Activated CD4-positive, alpha-beta T cell treated with anti-CD3 and anti-CD28 coated beads for 36 hours (primary cell): Measurements from ENCODE around the gene CACNG7. TPM values are rescaled to one million over a fixed set of nuclear protein-coding genes. Genes with fewer than 3 reads are reported as not detected.
A peak's percentile ranks its signal among the peaks of the same experiment; 100 is the strongest.

Experiments
- ATAC-seq: fragments of 200-7000 bp; cut with Tn5 transposase; one replicate; pipeline ENCODE4 v1.10.0; 2021; ENCODE audit warnings: mild to moderate bottlenecking, moderate library complexity
- CTCF ChIA-PET: fragments of 350-600 bp; sonication (Branson Sonifier 250); formaldehyde crosslinking; loops from one replicate; lab custom pipeline; 2021; ENCODE audit warnings: antibody characterized with exemption; lab: Charles Lee
- POLR2A ChIA-PET: fragments of 350-600 bp; sonication (Branson Sonifier 250); formaldehyde crosslinking; loops from one replicate; lab custom pipeline; 2021; ENCODE audit warnings: antibody characterized with exemption, inconsistent platforms; lab: Charles Lee
- DNase-seq: peaks from one replicate; pipeline ENCODE4 v3.0.0-alpha.2; 2020
- H3K27ac Mint-ChIP-seq: one replicate; pipeline ENCODE4 v1.8.0; 2021; ENCODE audit warnings: mixed read lengths
- H3K27me3 Mint-ChIP-seq: one replicate; pipeline ENCODE4 v1.8.0; 2021; ENCODE audit warnings: mixed read lengths
- H3K36me3 Mint-ChIP-seq: one replicate; pipeline ENCODE4 v1.8.0; 2021; ENCODE audit warnings: low read depth, mixed read lengths
- H3K4me1 Mint-ChIP-seq: one replicate; pipeline ENCODE4 v1.8.0; 2021; ENCODE audit warnings: mixed read lengths
- H3K4me3 Mint-ChIP-seq: one replicate; pipeline ENCODE4 v1.8.0; 2021; ENCODE audit warnings: mild to moderate bottlenecking, moderate library complexity, mixed read lengths
- H3K9me3 Mint-ChIP-seq: one replicate; pipeline ENCODE4 v1.8.0; 2021; ENCODE audit warnings: low read depth, mixed read lengths
- intact Hi-C, 2 experiments: fragments of 100-400 bp; cut with DNase I in 1 of 2; cut with micrococcal nuclease in 1 of 2; formaldehyde crosslinking; loops; one replicate each; pipeline versions ENCODE4 v1.14.2 to v1.15.1; 2022 to 2024; cut with DNase I, micrococcal nuclease
- total RNA-seq, 2 experiments: library from RNA; stranded (reverse); gene quantifications; one replicate each; pipeline ENCODE4 v1.2.3, GENCODE V29; 2021

Gene CACNG7
- total RNA-seq, 2 experiments from 2014 or later = not detected

DNA sequence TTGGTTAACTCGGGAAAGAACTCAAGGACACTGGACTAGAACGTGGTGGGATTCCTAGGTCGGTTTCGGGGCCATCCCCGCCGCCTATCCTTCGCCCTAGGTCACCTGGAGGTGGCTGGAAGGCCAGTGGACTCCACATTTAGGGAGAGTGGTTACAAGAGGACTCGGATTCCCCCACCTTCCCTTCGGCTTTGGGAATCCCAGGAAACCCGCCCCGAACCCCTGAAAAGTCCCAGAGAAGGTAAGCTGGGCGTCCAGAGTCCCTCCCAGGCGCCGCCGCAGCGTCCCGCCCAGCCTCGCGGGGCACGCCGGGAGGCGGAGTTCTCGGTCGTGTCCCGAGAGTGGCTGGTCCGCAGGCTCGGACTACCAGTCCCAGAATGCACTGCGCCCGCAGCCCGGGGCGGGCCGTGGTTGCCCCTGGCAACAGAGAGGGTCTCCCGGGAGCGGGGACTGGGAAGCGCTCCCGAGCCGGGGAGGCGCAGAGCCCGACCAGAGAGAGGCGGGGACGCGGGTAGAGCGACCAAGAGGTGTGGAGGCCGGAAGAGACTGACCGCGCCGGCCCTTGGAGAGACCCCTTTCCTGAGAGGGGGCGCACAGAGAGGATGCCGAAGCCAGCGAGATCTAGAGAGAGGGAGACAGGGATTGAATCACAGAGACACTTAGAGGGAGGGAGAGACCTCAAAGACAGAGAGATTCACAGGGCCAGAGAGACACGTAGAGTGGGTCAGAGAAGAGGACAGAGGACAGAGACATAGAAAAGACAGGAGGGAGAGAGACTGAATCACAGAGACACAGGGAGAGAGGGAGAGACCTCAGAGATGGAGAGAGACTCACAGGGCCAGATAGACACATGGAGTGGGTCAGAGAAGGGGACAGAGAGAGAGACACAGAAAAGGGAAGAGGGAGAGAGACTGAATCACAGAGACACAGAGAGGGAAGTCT lies 29.7 kb upstream of the CACNG7 start:
- intact Hi-C loops = loop anchor here in 1 of 2 experiments (1.0 kb wide), 2 partner anchors 10 to 223 kb away; partner anchors contain the start of gene NDUFA3
- peaks cover 11% of the 10 kb centered on the region for H3K27me3 Mint-ChIP-seq
- peaks cover 50% of the 10 kb centered on the region for H3K4me1 Mint-ChIP-seq
- no peak overlapping the region for H3K4me3 Mint-ChIP-seq
- peak; percentile 91 for DNase-seq
- no peaks in the 10 kb centered on the region for H3K9me3 Mint-ChIP-seq
- H3K36me3 Mint-ChIP-seq = peaks cover 13% of the 10 kb centered on the region
- peak overlapping the region; percentile 9 for H3K27ac Mint-ChIP-seq
- ChIA-PET CTCF (interaction anchor here (0.7 to 1.0 kb wide), 2 partner anchors 9 to 12 kb away, joined by 3 to 4 read pairs; no protein-coding TSS in a partner anchor), POLR2A (no interaction called here)
- peak; percentile 91 for ATAC-seq

DNA sequence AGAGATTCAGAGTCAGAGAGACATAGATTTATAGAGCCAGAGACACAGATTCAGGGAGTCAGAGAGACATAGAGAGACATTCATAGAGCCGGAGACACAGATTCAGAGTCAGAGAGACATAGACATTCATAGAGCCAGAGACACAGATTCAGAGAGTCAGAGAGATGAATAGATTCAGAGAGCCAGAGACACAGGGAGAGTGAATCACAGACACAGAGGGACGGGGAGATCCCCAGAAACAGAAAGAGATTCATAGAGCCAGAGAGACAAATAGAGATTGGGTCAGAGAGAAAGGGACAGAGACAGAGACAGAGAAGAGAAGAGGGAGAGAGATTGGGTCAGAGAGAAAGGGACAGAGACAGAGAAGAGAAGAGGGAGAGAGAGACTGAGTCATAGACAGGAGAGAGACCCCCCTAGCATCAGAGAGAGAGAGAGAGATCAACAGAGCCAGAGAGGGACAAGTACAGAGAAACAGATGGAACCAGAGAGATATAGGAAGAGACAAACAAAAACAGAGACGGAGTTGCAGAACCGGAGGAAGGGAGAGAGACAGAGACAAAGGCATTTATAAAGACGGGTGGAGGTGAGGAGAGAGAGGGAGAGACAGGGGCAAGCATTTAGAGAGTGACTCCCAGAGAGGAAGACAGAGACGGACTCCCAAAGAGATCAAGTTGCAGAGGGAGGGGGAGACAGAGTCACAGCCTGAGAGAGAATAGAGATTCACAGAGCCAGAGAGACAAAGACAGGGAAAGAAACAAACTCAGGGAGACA lies 28.2 kb upstream of the CACNG7 start:
- Mint-ChIP-seq H3K27me3 (peaks cover 20% of the 10 kb centered on the region), H3K4me1 (peaks cover 38% of the 10 kb centered on the region), H3K9me3 (no peaks in the 10 kb centered on the region), H3K4me3 (no peak overlapping the region), H3K36me3 (peaks cover 4% of the 10 kb centered on the region), H3K27ac (no peak overlapping the region)
- DNase-seq (no peak), ATAC-seq (peak; percentile 50)
- POLR2A ChIA-PET = no interaction called here
- intact Hi-C loops = no loop called here
- CTCF ChIA-PET = no interaction called here

DNA sequence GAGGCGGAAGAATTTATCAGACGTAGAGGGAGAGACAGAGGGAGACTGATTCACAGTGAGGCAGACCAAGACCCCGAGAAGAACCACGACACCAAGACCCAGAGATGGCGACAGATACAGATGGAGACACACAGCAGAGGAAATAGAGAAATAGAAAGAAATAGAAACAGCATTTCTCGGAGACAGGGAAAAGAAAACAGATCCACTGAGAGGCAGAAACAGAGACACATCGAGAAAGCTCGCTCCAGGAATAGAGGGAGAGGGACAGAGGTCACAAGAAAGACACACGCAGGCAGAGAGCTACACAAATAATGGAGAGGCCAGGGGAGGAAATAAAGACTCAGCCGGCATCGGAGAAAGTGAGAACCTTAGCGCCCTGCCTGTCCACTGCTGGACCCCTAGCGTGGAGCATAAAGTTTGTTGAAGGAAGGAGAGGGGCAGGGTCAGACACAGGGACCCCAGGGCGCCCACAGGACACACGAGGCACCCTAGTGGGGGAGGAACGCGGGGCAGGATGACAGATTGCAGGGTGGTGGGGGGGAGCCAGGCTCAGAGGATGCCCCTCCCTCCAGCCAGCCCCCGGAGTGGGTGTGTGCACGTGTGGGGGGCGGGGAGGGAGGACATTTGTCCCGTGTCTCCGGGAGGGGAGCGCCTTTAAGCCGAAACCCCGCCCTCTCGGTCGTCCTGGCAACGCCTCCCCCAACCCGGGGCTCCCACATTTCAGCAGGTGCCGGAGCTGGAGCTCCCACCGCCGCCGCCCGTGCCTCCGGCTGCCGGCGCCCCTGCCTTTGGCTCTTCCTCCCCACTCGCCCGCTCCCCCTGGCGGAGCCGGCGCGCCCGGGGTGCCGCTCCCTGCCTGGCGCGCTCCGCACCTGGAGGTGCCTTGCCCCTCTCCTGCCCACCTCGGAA lies 27.3 kb upstream of the CACNG7 start, which contains the start of gene PRKCG:
TSS of gene PRKCG (plus strand) at position 716 of the 909 bp plus-strand sequence. CDS start 298 bp downstream, outside the sequence.
- DNase-seq = peak; percentile 74
- ChIA-PET POLR2A (no interaction called here), CTCF (interaction anchor here (0.6 to 0.8 kb wide), 3 partner anchors 14 to 29 kb away, joined by 3 to 4 read pairs (median 4); partner anchors contain the start of gene MYADM)
- ATAC-seq = peak; percentile 39
- no peaks in the 10 kb centered on the region for H3K9me3 Mint-ChIP-seq
- peaks cover 20% of the 10 kb centered on the region for H3K27me3 Mint-ChIP-seq
- H3K27ac Mint-ChIP-seq = no peak within 1 kb of the TSS
- no peak within 1 kb of the TSS for H3K4me3 Mint-ChIP-seq
- peaks cover 2% of the 10 kb centered on the region for H3K36me3 Mint-ChIP-seq
- intact Hi-C loops = loop anchor here (1.0 to 2.0 kb wide), 4 partner anchors 15 to 39 kb away; partner anchors contain the start of gene MYADM (in 1 of the 2)
- peaks cover 31% of the 10 kb centered on the region for H3K4me1 Mint-ChIP-seq

DNA sequence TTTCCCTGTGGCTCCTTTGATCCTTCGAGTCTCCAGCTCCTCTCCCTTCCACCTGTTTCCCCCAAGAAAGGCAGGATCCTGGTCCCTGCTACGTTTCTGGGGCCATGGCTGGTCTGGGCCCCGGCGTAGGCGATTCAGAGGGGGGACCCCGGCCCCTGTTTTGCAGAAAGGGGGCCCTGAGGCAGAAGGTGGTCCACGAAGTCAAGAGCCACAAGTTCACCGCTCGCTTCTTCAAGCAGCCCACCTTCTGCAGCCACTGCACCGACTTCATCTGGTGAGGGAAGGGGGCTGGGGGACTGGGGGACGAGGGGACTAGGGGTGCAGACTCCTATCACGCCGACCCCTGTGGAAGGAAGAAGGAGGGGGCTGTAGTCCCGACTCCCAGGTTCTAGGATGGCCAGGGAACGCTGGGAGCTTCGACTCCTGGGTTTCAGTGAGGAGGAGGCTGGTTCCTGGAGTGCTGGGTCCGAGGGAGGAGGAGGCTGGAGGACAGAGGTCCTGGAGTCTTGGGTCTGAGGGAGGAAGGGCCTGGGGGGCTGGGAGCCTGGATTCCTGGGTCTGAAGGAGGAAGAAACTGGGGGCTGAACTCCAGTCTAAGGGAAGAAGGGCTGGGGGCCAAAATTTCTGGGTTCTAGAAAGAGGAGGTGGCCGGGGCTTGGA lies 26.6 kb upstream of the CACNG7 start:
- Mint-ChIP-seq H3K9me3 (no peaks in the 10 kb centered on the region), H3K27me3 (peaks cover 20% of the 10 kb centered on the region), H3K4me1 (peaks cover 23% of the 10 kb centered on the region), H3K27ac (no peak overlapping the region), H3K36me3 (no peaks in the 10 kb centered on the region), H3K4me3 (no peak overlapping the region)
- intact Hi-C loops = loop anchor here (1.0 to 2.0 kb wide), 4 partner anchors 16 to 40 kb away; partner anchors contain the start of gene MYADM (in 1 of the 2)
- DNase-seq (no peak), ATAC-seq (no peak)
- POLR2A ChIA-PET = interaction anchor here (0.6 kb wide), 1 partner anchor 12 kb away, joined by 3 read pairs; no protein-coding TSS in a partner anchor
- CTCF ChIA-PET = interaction anchor here (0.8 kb wide), 2 partner anchors 15 to 16 kb away, joined by 3 to 4 read pairs; partner anchors contain the start of gene MYADM

DNA sequence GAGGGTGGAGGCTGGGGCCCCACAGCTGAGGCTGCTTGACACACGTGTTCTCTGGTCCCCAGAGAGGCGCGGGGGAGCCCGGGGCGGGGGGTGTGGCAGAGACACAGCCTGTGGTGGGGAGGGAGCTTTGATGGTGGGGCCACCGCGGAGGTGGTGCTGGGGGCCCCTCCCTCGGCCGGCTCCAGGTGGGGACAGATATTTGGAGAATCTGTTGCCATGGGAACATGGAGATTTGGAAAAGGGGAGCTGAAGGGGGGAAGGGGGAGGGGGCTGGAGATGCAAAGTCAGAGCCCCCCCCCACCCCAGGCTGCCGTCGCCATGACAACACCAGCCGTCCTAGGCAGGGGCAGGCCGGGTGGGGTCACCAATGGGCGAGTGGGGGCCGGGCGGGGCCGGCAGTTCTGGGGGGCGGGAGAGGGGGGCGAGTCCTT lies 25.8 kb upstream of the CACNG7 start:
- peaks cover 16% of the 10 kb centered on the region for H3K4me1 Mint-ChIP-seq
- H3K27me3 Mint-ChIP-seq = peaks cover 20% of the 10 kb centered on the region
- DNase-seq (no peak), ATAC-seq (no peak)
- H3K4me3 Mint-ChIP-seq = no peak overlapping the region
- ChIA-PET CTCF (no interaction called here), POLR2A (interaction anchor here (0.6 kb wide), 1 partner anchor 11 kb away, joined by 3 read pairs; no protein-coding TSS in a partner anchor)
- H3K27ac Mint-ChIP-seq = no peak overlapping the region
- no peaks in the 10 kb centered on the region for H3K36me3 Mint-ChIP-seq
- intact Hi-C loops = loop anchor here in 1 of 2 experiments (2.0 kb wide), 2 partner anchors 16 to 30 kb away; partner anchors contain the start of gene MYADM
- no peaks in the 10 kb centered on the region for H3K9me3 Mint-ChIP-seq

DNA sequence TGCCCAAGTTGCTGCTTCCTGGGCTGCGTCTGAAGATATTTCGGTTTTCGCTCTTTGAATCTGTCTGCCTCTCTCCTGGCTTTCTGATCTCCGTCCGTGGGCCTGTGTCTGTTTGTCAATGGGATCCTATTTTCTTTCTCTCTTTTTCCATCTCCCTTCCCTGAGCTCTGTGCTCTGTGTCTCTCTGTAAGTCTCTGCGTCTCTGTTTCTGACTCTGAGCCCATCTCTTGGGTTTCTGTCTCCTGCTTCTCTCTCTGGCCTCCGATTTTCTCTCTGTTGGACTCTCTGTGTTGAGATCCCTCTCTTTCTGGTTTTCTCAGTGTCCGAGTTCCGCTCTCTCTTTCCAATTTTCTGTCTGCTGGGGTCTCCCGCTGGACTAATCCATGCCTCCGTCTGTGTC lies 25.3 kb upstream of the CACNG7 start:
- intact Hi-C loops = loop anchor here in 1 of 2 experiments (2.0 kb wide), 2 partner anchors 17 to 31 kb away; partner anchors contain the start of gene MYADM
- H3K4me1 Mint-ChIP-seq = peaks cover 13% of the 10 kb centered on the region
- no peaks in the 10 kb centered on the region for H3K36me3 Mint-ChIP-seq
- H3K27me3 Mint-ChIP-seq = peaks cover 20% of the 10 kb centered on the region
- DNase-seq (no peak), ATAC-seq (no peak)
- no peak overlapping the region for H3K27ac Mint-ChIP-seq
- H3K9me3 Mint-ChIP-seq = no peaks in the 10 kb centered on the region
- H3K4me3 Mint-ChIP-seq = no peak overlapping the region
- ChIA-PET CTCF (interaction anchor here (0.7 kb wide), 1 partner anchor 211 kb away, joined by 3 read pairs; no protein-coding TSS in a partner anchor), POLR2A (no interaction called here)

DNA sequence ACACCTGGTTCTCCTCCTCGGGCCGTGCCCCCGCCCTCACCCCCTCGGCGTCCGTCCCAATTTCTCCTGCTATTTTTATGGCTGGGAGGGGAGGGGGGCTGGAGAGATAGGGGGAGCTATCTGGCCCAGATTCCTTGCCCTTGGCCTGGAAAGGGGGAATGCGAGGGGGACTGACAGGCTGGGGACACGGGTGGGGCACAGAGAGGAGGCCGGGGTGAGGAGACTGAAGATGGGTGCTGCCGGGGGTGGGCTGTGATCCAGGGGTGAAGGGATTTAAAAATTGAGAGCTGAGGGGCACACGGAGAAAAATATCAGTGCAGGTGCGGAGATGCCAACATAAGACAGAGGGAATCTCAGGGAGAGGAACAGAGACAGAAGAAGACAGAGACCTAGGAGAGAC lies 24.8 kb upstream of the CACNG7 start:
- intact Hi-C loops = no loop called here
- Mint-ChIP-seq H3K27me3 (peaks cover 20% of the 10 kb centered on the region), H3K4me3 (no peak overlapping the region), H3K9me3 (no peaks in the 10 kb centered on the region), H3K27ac (no peak overlapping the region), H3K4me1 (peaks cover 10% of the 10 kb centered on the region), H3K36me3 (no peaks in the 10 kb centered on the region)
- DNase-seq (no peak), ATAC-seq (no peak)
- POLR2A ChIA-PET = no interaction called here
- CTCF ChIA-PET = interaction anchor here (0.7 kb wide), 2 partner anchors 14 to 211 kb away, joined by 3 read pairs; no protein-coding TSS in a partner anchor

DNA sequence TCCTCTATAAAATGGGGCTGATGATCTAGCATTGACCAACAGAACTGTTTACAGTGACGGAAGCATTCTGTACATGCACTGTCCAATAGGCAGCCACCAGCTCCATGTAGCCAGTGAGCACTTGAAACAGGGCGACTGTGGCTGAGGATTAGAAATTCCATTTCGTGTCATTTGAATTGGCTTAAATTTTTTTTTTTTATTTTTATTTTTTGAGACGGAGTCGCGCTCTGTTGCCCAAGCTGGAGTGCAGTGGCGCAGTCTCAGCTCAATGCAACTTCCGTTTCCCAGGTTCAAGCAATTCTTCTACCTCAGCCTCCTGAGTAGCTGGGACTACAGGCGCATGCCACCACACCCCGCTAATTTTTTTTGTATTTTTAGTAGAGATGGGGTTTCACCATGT lies 24.0 kb upstream of the CACNG7 start:
- Mint-ChIP-seq H3K36me3 (no peaks in the 10 kb centered on the region), H3K9me3 (no peaks in the 10 kb centered on the region), H3K4me3 (no peak overlapping the region), H3K4me1 (peaks cover 13% of the 10 kb centered on the region), H3K27me3 (peaks cover 20% of the 10 kb centered on the region), H3K27ac (no peak overlapping the region)
- no peak for DNase-seq
- no peak for ATAC-seq
- intact Hi-C loops = no loop called here
- ChIA-PET POLR2A (no interaction called here), CTCF (interaction anchor here (0.7 kb wide), 1 partner anchor 15 kb away, joined by 3 read pairs; no protein-coding TSS in a partner anchor)

DNA sequence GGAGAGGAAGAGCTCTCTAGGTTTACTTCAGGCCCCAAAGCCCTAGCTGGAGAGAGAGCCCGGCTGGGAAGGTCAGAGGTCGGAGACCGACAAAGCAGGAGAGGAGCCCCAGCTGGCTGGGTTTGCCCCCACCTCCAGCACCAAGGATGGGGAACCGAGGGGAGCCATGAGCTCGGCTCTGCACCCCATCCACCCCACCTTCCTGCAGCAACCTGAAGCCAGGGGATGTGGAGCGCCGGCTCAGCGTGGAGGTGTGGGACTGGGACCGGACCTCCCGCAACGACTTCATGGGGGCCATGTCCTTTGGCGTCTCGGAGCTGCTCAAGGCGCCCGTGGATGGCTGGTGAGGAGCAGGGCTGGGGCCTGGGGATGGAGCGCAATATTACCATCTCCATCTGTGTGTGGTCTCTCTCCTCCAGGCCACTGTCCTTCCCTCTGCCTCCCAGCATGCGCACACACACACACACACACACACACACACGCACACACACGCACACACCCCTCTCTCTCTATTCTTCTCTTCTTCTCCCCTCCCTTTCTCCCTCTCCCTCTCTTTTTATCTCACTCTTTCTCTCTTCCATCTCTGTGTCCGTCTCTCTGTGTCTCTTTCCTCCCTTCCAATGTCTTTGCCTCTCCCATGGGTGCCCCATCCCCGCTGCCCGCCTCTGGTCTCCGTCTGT lies 16.6 kb upstream of the CACNG7 start:
- intact Hi-C loops = no loop called here
- POLR2A ChIA-PET = no interaction called here
- no peak overlapping the region for H3K4me3 Mint-ChIP-seq
- DNase-seq (no peak), ATAC-seq (no peak)
- CTCF ChIA-PET = interaction anchor here (0.7 to 1.4 kb wide), 2 partner anchors 20 to 138 kb away, joined by 3 to 5 read pairs; no protein-coding TSS in a partner anchor
- peaks cover 5% of the 10 kb centered on the region for H3K4me1 Mint-ChIP-seq
- peaks cover 25% of the 10 kb centered on the region for H3K27me3 Mint-ChIP-seq
- H3K36me3 Mint-ChIP-seq = no peaks in the 10 kb centered on the region
- H3K9me3 Mint-ChIP-seq = no peaks in the 10 kb centered on the region
- H3K27ac Mint-ChIP-seq = no peak overlapping the region
